NCI-H2029 (cell line): ENCODE results near the gene AP4B1.
"Not testable (repeated sequence)": the region's sequence is repeated elsewhere in the genome, so short reads cannot be mapped to it uniquely, and the experiment has no call there.

Source experiments
- DNase-seq: peaks from one replicate; lab custom pipeline; 2025; lab: John Stamatoyannopoulos, UW

AP4B1 gene

GRCh38 chr1:113857776-113858175 is 46.8 kb downstream of the AP4B1 start:
- DNase-seq = no peak

- no peak for DNase-seq
These were observed 48.2 kb downstream of the AP4B1 start for GRCh38 chr1:113856401-113856790.

GRCh38 chr1:113855630-113856400 is 48.8 kb downstream of the AP4B1 start:
- DNase-seq = no peak

GRCh38 chr1:113854234-113854633 is 50.4 kb downstream of the AP4B1 start:
- DNase-seq = no peak

DNA sequence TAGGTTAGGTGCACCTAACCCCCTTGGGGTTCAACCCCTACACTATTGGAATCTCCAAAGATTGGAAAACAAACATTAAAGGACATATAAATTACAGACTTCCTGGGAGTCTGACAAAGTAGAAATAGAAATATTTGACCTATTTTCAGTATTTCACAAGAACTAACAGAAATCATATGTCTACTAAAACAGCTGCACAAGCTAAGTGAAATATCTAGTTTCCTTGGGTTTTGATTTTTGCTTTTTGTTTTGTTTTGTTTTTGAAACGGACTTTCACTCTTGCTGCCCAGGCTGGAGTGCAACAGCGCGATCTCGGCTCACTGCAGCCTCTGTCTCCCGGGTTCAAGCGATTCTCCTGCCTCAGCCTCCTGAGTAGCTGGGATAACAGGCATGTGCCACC is 51.9 kb downstream of the AP4B1 start:
- DNase-seq = not testable (repeated sequence)

DNA sequence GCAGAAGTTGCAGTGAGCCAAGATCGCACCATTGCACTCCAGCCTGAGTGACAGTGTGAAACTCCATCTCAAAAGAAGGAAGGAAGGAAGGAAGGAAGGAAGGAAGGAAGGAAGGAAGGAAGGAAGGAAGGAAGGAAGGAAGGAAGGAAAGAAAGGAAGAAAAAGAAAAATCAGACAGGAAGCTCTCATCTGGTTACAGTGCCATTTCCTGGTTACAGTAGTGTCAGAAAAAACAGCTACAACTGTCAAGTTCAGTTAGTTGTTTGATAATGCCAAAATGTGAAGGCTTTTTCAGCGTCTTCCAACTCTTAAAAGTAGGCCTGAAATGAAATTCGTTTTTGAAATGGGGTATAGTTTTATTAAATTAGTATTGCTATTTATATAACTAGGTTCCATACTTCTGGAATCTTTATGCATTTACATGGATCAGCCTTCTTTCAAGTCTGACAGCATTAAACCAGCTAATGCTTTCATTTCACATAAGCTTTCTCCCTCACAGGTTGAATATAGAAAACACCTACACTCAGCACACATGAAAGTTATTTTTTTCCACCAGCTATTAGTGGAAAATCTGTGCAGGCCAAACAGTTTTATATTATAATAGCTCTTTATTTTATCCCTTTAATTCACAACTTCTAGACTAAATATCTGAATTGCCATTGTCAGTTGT is 54.3 kb downstream of the AP4B1 start:
- DNase-seq = no peak

- DNase-seq = no peak
These were observed 55.5 kb downstream of the AP4B1 start for GRCh38 chr1:113849072-113849471.

GRCh38 chr1:113846391-113847035 is 58.1 kb downstream of the AP4B1 start:
- DNase-seq = no peak
